HEK293 (cell line): ENCODE data around the gene PKNOX2.

Source experiments
- CTCF ChIA-PET: fragments of 350-600 bp; formaldehyde crosslinking; extraction: SDS; loops from one replicate; lab custom pipeline; 2021; ENCODE audit warnings: antibody characterized with exemption; lab: Yijun Ruan, JAX
- POLR2A ChIA-PET: fragments of 300-600 bp; formaldehyde crosslinking; extraction: SDS; loops from one replicate; lab custom pipeline; 2020; ENCODE audit warnings: antibody characterized with exemption, inconsistent platforms; lab: Yijun Ruan, JAX
- H3K27ac ChIP-seq: fragments of 200-500 bp; sonication (Bioruptor generic); 2 replicates; pipeline ENCODE4 v1.5.1; 2014; ENCODE audit warnings: low read depth, low read length, control low read depth, inconsistent platforms; ENCODE audit errors: extremely low read depth
- H3K36me3 ChIP-seq, 2 experiments: fragments of 200-500 bp in 1 of 2; sonication (Bioruptor generic) in 1 of 2; 1 replicate in 1 of 2; 2 replicates in 1 of 2; pipeline ENCODE4 v1.5.1; 2014 to 2017; ENCODE audit warnings: inconsistent platforms in 2 of 2, low read length in 2 of 2; ENCODE audit not compliant: control insufficient read depth in 2 of 2, insufficient read depth in 1 of 2
- H3K4me1 ChIP-seq: fragments of 200-500 bp; sonication (Bioruptor generic); 2 replicates; pipeline ENCODE4 v1.5.1; 2014; ENCODE audit warnings: mild to moderate bottlenecking, low read length, inconsistent platforms; ENCODE audit not compliant: control insufficient read depth, insufficient read depth
- H3K4me3 ChIP-seq: 2 replicates; pipeline ENCODE4 v1.5.1; 2011; ENCODE audit warnings: low read depth, mild to moderate bottlenecking, control low read depth, low read length, moderate library complexity
- H3K9me3 ChIP-seq: fragments of 200-500 bp; sonication (Bioruptor generic); 2 replicates; pipeline ENCODE4 v1.5.1; 2014; ENCODE audit warnings: low read depth, low read length, inconsistent platforms; ENCODE audit not compliant: control insufficient read depth, insufficient read depth
- EGR2 ChIP-seq: fragments of 450-650 bp; formaldehyde crosslinking; IDR thresholded peaks from 2 replicates; pipeline ENCODE4 v1.5.1; 2016; ENCODE audit warnings: low read depth, missing biosample characterization, missing genetic modification characterization
- GLIS1 ChIP-seq: fragments of 450-650 bp; formaldehyde crosslinking; IDR thresholded peaks from 2 replicates; pipeline ENCODE4 v1.5.1; 2016; ENCODE audit warnings: missing biosample characterization, missing genetic modification characterization
- IKZF3 ChIP-seq: fragments of 450-650 bp; IDR thresholded peaks from 2 replicates; pipeline ENCODE4 v1.5.0; 2018; ENCODE audit warnings: missing biosample characterization, mild to moderate bottlenecking, missing genetic modification characterization, moderate library complexity
- KLF16 ChIP-seq: fragments of 450-650 bp; formaldehyde crosslinking; IDR thresholded peaks from 2 replicates; pipeline ENCODE4 v1.5.1; 2017; ENCODE audit warnings: missing biosample characterization, missing genetic modification characterization
- KLF9 ChIP-seq: fragments of 450-650 bp; formaldehyde crosslinking; IDR thresholded peaks from 2 replicates; pipeline ENCODE4 v1.5.1; 2016; ENCODE audit warnings: missing biosample characterization, missing genetic modification characterization, low read depth
- SCRT1 ChIP-seq: fragments of 450-650 bp; formaldehyde crosslinking; IDR thresholded peaks from 2 replicates; pipeline ENCODE4 v1.5.1; 2016; ENCODE audit warnings: missing biosample characterization, missing genetic modification characterization, borderline replicate concordance
- YY2 ChIP-seq: fragments of 450-650 bp; formaldehyde crosslinking; IDR thresholded peaks from 2 replicates; pipeline ENCODE4 v1.5.1; 2016; ENCODE audit warnings: missing biosample characterization, missing genetic modification characterization
- ZFHX2 ChIP-seq: fragments of 450-650 bp; formaldehyde crosslinking; conservative IDR thresholded peaks from 2 replicates; pipeline ENCODE4 v1.5.1; 2016; ENCODE audit warnings: missing biosample characterization, missing genetic modification characterization
- ZNF2 ChIP-seq: fragments of 450-650 bp; formaldehyde crosslinking; IDR thresholded peaks from 2 replicates; pipeline ENCODE4 v1.5.1; 2016; ENCODE audit warnings: missing biosample characterization, missing genetic modification characterization
- ZNF214 ChIP-seq: fragments of 450-650 bp; formaldehyde crosslinking; IDR thresholded peaks from 2 replicates; pipeline ENCODE4 v1.5.1; 2017; ENCODE audit warnings: missing biosample characterization, mild to moderate bottlenecking, missing genetic modification characterization, borderline replicate concordance
- ZNF335 ChIP-seq: fragments of 450-650 bp; formaldehyde crosslinking; conservative IDR thresholded peaks from 2 replicates; pipeline ENCODE4 v1.5.1; 2016; ENCODE audit warnings: missing biosample characterization, missing genetic modification characterization
- ZNF341 ChIP-seq: fragments of 450-650 bp; formaldehyde crosslinking; IDR thresholded peaks from 2 replicates; pipeline ENCODE4; 2016; ENCODE audit warnings: low read depth, missing biosample characterization, missing genetic modification characterization
- ZNF510 ChIP-seq: fragments of 450-650 bp; formaldehyde crosslinking; IDR thresholded peaks from 2 replicates; pipeline ENCODE4 v1.5.1; 2018; ENCODE audit warnings: mild to moderate bottlenecking, missing genetic modification characterization, missing biosample characterization; ENCODE audit not compliant: insufficient replicate concordance
- ZNF548 ChIP-seq: fragments of 450-650 bp; formaldehyde crosslinking; IDR thresholded peaks from 2 replicates; pipeline ENCODE4 v1.5.1; 2016; ENCODE audit warnings: missing biosample characterization, missing genetic modification characterization
- ZNF585B ChIP-seq: fragments of 450-650 bp; formaldehyde crosslinking; IDR thresholded peaks from 2 replicates; pipeline ENCODE4 v1.5.1; 2016; ENCODE audit warnings: missing biosample characterization, missing genetic modification characterization
- ZNF660 ChIP-seq: fragments of 450-650 bp; IDR thresholded peaks from 2 replicates; pipeline ENCODE4 v1.5.1; 2018; ENCODE audit warnings: missing biosample characterization, mild to moderate bottlenecking, missing genetic modification characterization
- ZNF747 ChIP-seq: fragments of 450-650 bp; formaldehyde crosslinking; IDR thresholded peaks from 2 replicates; pipeline ENCODE4 v1.5.1; 2016; ENCODE audit warnings: missing biosample characterization, missing genetic modification characterization
- ZNF792 ChIP-seq: fragments of 450-650 bp; formaldehyde crosslinking; IDR thresholded peaks from 2 replicates; pipeline ENCODE4 v1.5.1; 2016; ENCODE audit warnings: missing biosample characterization, missing genetic modification characterization
- TF ChIP-seq, protein P1 (sequence below): fragments of 450-650 bp; formaldehyde crosslinking; IDR thresholded peaks from 2 replicates; pipeline ENCODE4 v1.5.1; 2016; ENCODE audit warnings: missing biosample characterization, missing genetic modification characterization
- TF ChIP-seq, protein P2 (sequence below): fragments of 450-650 bp; formaldehyde crosslinking; IDR thresholded peaks from 2 replicates; pipeline ENCODE4 v1.5.1; 2016; ENCODE audit warnings: missing biosample characterization, missing genetic modification characterization
- TF ChIP-seq, protein P3 (sequence below): fragments of 450-650 bp; formaldehyde crosslinking; IDR thresholded peaks from 2 replicates; pipeline ENCODE4 v1.5.1; 2016; ENCODE audit warnings: missing biosample characterization, missing genetic modification characterization

The PKNOX2 gene

DNA sequence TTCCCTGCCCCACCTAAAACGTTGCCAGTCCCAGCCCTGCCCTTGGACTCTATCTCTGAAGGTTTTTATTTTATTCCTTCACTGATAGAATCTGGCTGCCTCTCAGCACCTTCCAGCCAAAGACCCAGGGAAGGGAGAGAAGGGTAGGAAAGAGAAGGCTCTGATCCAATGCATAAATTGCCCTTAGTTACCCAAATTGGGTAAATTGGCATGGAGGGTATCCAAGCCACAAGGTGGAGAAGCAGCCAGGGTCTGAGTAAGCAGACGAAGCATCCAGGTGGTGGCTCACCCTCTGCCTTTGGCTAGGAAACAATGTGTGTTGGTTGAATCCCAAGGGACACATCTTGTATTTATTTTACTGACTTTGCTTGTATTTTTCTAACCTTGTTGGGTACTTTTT is 242.5 kb downstream of the PKNOX2 start:
- TF ChIP-seq ZNF214 (tag by site-specific recombination) (no peak), ZNF335 (no peak), ZNF585B (no peak), ZNF792 (no peak)
- no peaks in the 10 kb centered on the region for H3K36me3 ChIP-seq
- H3K27ac ChIP-seq: no peak overlapping the region
- H3K9me3 ChIP-seq: no peaks in the 10 kb centered on the region
- no peak overlapping the region for H3K4me3 ChIP-seq
- ChIA-PET POLR2A (interaction anchor here (0.6 kb wide), 1 partner anchor 480 kb away, joined by 4 read pairs; no protein-coding TSS in a partner anchor), CTCF (interaction anchor here (0.6 to 1.2 kb wide), 5 partner anchors 21 to 450 kb away, joined by 3 to 4 read pairs (median 4); no protein-coding TSS in a partner anchor)
- peaks cover 4% of the 10 kb centered on the region; the same call in 1 of the 2 replicates for H3K4me1 ChIP-seq

DNA sequence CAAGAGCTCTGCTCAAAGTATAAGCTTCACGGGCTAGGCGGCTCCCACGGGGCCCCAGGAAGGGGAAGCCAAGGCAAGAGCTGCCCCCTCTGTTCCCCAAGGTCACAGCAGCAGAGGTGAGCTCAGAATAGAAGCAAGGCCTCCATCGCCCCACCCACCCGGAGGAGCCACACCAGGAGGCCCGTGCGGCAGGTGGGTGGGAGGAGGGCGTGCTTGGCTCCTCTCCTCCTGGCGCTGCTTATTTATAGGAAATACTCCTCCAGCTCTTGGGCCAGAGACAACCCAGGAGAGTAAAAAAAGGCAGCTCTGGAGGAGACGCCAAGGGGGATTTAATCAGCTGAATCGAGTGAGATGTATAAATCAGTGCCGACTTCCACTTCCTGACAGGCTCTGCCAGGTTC is 243.8 kb downstream of the PKNOX2 start:
- TF ChIP-seq ZFHX2 (tag by site-specific recombination) (0 out of 2 replicates have a peak, but pooled peaks have one; percentile 25), EGR2 (tag by site-specific recombination) (peak; percentile 54), KLF9 (tag by site-specific recombination) (no peak)
- peaks cover 4% of the 10 kb centered on the region; the same call in 1 of the 2 replicates for H3K4me1 ChIP-seq
- POLR2A ChIA-PET: no interaction called here
- CTCF ChIA-PET: interaction anchor here (1.7 kb wide), 1 partner anchor 63 kb away, joined by 7 read pairs; no protein-coding TSS in a partner anchor
- H3K36me3 ChIP-seq: peaks cover 0 to 3% of the 10 kb centered on the region in 2 experiments; a peak in 1 of 3 replicates
- no peak overlapping the region for H3K27ac ChIP-seq
- no peaks in the 10 kb centered on the region for H3K9me3 ChIP-seq
- no peak overlapping the region for H3K4me3 ChIP-seq

DNA sequence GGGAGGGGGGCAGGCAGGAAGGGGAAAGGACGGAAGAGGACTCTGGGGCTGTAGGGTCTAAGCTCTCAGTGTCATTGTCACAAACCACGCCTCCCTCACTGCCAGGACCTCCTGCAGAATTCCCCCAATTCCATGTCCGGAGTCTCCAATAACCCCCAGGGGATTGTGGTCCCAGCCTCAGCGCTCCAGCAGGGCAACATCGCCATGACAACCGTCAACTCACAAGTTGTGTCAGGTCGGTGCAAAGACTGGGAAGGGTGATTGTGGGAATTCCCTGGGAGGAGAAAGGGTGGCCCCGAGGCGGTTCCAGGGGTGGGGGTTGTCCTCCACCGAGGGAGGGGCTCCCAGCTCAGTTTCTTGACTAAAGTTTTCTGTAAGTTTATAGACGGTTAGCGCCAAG is 245.5 kb downstream of the PKNOX2 start:
- no peak overlapping the region for H3K27ac ChIP-seq
- ChIA-PET CTCF (interaction anchor here (0.6 to 2.2 kb wide), 6 partner anchors 13 to 267 kb away, joined by 3 to 9 read pairs (median 6); no protein-coding TSS in a partner anchor), POLR2A (no interaction called here)

More for the DNA sequence above, 245.5 kb downstream of the PKNOX2 start:
- TF ChIP-seq KLF16 (tag by site-specific recombination) (no peak), ZNF2 (no peak), ZNF510 (tag by site-specific recombination) (no peak), ZNF341 (tag by site-specific recombination) (peak; percentile 63), ZNF548 (tag by site-specific recombination) (no peak), GLIS1 (tag by site-specific recombination) (peak; percentile 76), IKZF3 (tag by site-specific recombination) (0 out of 2 replicates have a peak, but pooled peaks have one; percentile 13), ZNF747 (tag by site-specific recombination) (no peak), YY2 (no peak), SCRT1 (no peak), ZNF660 (no peak)
- TF ChIP-seq, protein P1, sequence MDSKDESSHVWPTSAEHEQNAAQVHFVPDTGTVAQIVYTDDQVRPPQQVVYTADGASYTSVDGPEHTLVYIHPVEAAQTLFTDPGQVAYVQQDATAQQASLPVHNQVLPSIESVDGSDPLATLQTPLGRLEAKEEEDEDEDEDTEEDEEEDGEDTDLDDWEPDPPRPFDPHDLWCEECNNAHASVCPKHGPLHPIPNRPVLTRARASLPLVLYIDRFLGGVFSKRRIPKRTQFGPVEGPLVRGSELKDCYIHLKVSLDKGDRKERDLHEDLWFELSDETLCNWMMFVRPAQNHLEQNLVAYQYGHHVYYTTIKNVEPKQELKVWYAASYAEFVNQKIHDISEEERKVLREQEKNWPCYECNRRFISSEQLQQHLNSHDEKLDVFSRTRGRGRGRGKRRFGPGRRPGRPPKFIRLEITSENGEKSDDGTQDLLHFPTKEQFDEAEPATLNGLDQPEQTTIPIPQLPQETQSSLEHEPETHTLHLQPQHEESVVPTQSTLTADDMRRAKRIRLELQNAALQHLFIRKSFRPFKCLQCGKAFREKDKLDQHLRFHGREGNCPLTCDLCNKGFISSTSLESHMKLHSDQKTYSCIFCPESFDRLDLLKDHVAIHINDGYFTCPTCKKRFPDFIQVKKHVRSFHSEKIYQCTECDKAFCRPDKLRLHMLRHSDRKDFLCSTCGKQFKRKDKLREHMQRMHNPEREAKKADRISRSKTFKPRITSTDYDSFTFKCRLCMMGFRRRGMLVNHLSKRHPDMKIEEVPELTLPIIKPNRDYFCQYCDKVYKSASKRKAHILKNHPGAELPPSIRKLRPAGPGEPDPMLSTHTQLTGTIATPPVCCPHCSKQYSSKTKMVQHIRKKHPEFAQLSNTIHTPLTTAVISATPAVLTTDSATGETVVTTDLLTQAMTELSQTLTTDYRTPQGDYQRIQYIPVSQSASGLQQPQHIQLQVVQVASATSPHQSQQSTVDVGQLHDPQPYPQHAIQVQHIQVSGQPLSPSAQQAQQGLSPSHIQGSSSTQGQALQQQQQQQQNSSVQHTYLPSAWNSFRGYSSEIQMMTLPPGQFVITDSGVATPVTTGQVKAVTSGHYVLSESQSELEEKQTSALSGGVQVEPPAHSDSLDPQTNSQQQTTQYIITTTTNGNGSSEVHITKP (tag by site-specific recombination): peak; percentile 38
- TF ChIP-seq, protein P2, sequence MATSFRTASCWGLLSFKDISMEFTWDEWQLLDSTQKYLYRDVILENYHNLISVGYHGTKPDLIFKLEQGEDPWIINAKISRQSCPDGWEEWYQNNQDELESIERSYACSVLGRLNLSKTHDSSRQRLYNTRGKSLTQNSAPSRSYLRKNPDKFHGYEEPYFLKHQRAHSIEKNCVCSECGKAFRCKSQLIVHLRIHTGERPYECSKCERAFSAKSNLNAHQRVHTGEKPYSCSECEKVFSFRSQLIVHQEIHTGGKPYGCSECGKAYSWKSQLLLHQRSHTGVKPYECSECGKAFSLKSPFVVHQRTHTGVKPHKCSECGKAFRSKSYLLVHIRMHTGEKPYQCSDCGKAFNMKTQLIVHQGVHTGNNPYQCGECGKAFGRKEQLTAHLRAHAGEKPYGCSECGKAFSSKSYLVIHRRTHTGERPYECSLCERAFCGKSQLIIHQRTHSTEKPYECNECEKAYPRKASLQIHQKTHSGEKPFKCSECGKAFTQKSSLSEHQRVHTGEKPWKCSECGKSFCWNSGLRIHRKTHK: no peak
- TF ChIP-seq, protein P3, sequence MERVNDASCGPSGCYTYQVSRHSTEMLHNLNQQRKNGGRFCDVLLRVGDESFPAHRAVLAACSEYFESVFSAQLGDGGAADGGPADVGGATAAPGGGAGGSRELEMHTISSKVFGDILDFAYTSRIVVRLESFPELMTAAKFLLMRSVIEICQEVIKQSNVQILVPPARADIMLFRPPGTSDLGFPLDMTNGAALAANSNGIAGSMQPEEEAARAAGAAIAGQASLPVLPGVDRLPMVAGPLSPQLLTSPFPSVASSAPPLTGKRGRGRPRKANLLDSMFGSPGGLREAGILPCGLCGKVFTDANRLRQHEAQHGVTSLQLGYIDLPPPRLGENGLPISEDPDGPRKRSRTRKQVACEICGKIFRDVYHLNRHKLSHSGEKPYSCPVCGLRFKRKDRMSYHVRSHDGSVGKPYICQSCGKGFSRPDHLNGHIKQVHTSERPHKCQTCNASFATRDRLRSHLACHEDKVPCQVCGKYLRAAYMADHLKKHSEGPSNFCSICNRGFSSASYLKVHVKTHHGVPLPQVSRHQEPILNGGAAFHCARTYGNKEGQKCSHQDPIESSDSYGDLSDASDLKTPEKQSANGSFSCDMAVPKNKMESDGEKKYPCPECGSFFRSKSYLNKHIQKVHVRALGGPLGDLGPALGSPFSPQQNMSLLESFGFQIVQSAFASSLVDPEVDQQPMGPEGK (tag by site-specific recombination): peak; percentile 47; the same call in 1 of the 2 replicates
- H3K36me3 ChIP-seq: peaks cover 0 to 3% of the 10 kb centered on the region in 2 experiments; a peak in 1 of 3 replicates
- no peak overlapping the region for H3K4me3 ChIP-seq
- no peaks in the 10 kb centered on the region for H3K9me3 ChIP-seq
- peaks cover 4% of the 10 kb centered on the region; the same call in 1 of the 2 replicates for H3K4me1 ChIP-seq
